Stomach (tissue), 9 donors: ENCODE data around the gene UGT1A10. TPM values are rescaled to one million over a fixed set of nuclear protein-coding genes. Genes with fewer than 3 reads are reported as not detected.

ENCODE experiments used
- DNase-seq, 2 donors: peaks; one replicate each; pipeline versions ENCODE4 v3.0.0 to v3.0.0-alpha.2; 2013 to 2019
- H3K27ac ChIP-seq, 5 donors: fragments of 200-600 bp in 4 of 5; sonication (generic) in 4 of 5; one replicate each; pipeline ENCODE4 v1.5.1; 2013 to 2019; ENCODE audit warnings: mild to moderate bottlenecking in 1 of 5, moderate library complexity in 1 of 5
- H3K27me3 ChIP-seq, 3 donors: fragments of 200-600 bp; sonication (generic); one replicate each; pipeline ENCODE4 v1.5.1; 2017 to 2019; ENCODE audit warnings: mixed run types in 1 of 3
- H3K36me3 ChIP-seq, 4 donors: fragments of 200-600 bp; sonication (generic); 1 replicate in 3 of 4; 2 replicates in 1 of 4; pipeline ENCODE4 v1.5.1; 2016 to 2019
- H3K4me1 ChIP-seq, 4 donors: fragments of 200-600 bp; sonication (generic); one replicate each; pipeline ENCODE4 v1.5.1; 2016 to 2019
- H3K4me3 ChIP-seq, 4 donors: fragments of 200-600 bp; sonication (generic) in 3 of 4; one replicate each; pipeline ENCODE4 v1.5.1; 2016 to 2019; ENCODE audit warnings: mild to moderate bottlenecking in 1 of 4
- H3K9me3 ChIP-seq, 4 donors: fragments of 200-600 bp; sonication (generic); one replicate each; pipeline ENCODE4 v1.5.1; 2016 to 2019
- CTCF ChIP-seq, 7 experiments: fragments of 450-650 bp in 4 of 7; fragments of 200-600 bp in 3 of 7; sonication (generic) in 3 of 7; IDR thresholded peaks; one replicate each; pipeline ENCODE4 v1.5.1; 2016 to 2019; ENCODE audit warnings: antibody characterized with exemption in 7 of 7, control low read depth in 2 of 7, mild to moderate bottlenecking in 1 of 7
- EP300 ChIP-seq: sonication (generic); formaldehyde crosslinking; IDR thresholded peaks from one replicate; pipeline ENCODE4 v1.6.1; 2017; ENCODE audit warnings: antibody characterized with exemption
- POLR2A ChIP-seq, 4 donors: fragments of 450-650 bp; IDR thresholded peaks; one replicate each; pipeline ENCODE4 v1.6.1; 2016; ENCODE audit warnings: antibody characterized with exemption in 4 of 4, control low read depth in 2 of 4, mild to moderate bottlenecking in 1 of 4, moderate library complexity in 1 of 4
- POLR2AphosphoS5 ChIP-seq, 3 donors: sonication (generic); formaldehyde crosslinking; IDR thresholded peaks; one replicate each; pipeline ENCODE4 v1.6.1; 2016; ENCODE audit warnings: antibody characterized with exemption in 3 of 3
- WGBS, 5 donors: extraction: QIAGEN DNeasy Blood & Tissue Kit in 3 of 5; methylation state at CpG; one replicate each; pipeline versions ENCODE4 v1.1.5 to v1.1.7; 2013 to 2018; 5-methylcytosine and 5-hydroxymethylcytosine counted together
- intact Hi-C: fragments of 100-400 bp; cut with DNase I; formaldehyde crosslinking; loops from one replicate; pipeline ENCODE4 v1.15.1; 2023; ENCODE audit warnings: low total_unique reads
- polyA plus RNA-seq, 3 donors: library from polyadenylated mRNA; stranded (reverse); fragments of 200-250 nt; gene quantifications; one replicate each; pipeline ENCODE4 v1.2.3, GENCODE V29; 2013
- total RNA-seq, 5 donors: library from RNA; depleted of rRNA; stranded (reverse); fragments of >200 nt; gene quantifications; one replicate each; pipeline versions ENCODE4 v1.1.0 to v1.2.3, GENCODE V29; 2014 to 2016
- donor health status: healthy with polysubstance abuse.
- donor health status: Bipolar disorder and iron deficiency.
- donor health status: healthy.

Gene UGT1A10
- total and polyA plus RNA-seq, 8 donors, result 0.45 to 32.7 (median 2.2) TPM; not detected in 1

DNA sequence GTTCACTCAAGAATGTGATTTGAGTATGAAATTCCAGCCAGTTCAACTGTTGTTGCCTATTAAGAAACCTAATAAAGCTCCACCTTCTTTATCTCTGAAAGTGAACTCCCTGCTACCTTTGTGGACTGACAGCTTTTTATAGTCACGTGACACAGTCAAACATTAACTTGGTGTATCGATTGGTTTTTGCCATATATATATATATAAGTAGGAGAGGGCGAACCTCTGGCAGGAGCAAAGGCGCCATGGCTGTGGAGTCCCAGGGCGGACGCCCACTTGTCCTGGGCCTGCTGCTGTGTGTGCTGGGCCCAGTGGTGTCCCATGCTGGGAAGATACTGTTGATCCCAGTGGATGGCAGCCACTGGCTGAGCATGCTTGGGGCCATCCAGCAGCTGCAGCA is 123.8 kb downstream of the UGT1A10 start, which contains the start of gene UGT1A1:
Gene UGT1A1 (plus strand): TSS at position 228 of the 400 bp plus-strand sequence. CDS start 18 bp downstream, at position 246.
- no peaks in the 10 kb centered on the region for H3K36me3 ChIP-seq
- H3K9me3 ChIP-seq, result no peaks in the 10 kb centered on the region
- H3K4me3 ChIP-seq, result no peak within 1 kb of the TSS
- intact Hi-C loops, result no loop called here
- H3K27ac ChIP-seq, result no peak within 1 kb of the TSS
- no peaks in the 10 kb centered on the region for H3K27me3 ChIP-seq
- no peak for TF ChIP-seq POLR2AphosphoS5 (IDR thresholded peaks at IDR 0.05)
- no peak for TF ChIP-seq POLR2A (IDR thresholded peaks at IDR 0.05)
- no peak for TF ChIP-seq CTCF (IDR thresholded peaks at IDR 0.05)
- TF ChIP-seq EP300, result no peak
- peaks cover 0 to 5% (median 0%) of the 10 kb centered on the region in 4 donors for H3K4me1 ChIP-seq
- 72 to 80% (median 77%) methylated on average over 6 of the region's 6 CpGs for WGBS, 5 donors
- peak in 1 of 2 donors; percentile 36 for DNase-seq

DNA sequence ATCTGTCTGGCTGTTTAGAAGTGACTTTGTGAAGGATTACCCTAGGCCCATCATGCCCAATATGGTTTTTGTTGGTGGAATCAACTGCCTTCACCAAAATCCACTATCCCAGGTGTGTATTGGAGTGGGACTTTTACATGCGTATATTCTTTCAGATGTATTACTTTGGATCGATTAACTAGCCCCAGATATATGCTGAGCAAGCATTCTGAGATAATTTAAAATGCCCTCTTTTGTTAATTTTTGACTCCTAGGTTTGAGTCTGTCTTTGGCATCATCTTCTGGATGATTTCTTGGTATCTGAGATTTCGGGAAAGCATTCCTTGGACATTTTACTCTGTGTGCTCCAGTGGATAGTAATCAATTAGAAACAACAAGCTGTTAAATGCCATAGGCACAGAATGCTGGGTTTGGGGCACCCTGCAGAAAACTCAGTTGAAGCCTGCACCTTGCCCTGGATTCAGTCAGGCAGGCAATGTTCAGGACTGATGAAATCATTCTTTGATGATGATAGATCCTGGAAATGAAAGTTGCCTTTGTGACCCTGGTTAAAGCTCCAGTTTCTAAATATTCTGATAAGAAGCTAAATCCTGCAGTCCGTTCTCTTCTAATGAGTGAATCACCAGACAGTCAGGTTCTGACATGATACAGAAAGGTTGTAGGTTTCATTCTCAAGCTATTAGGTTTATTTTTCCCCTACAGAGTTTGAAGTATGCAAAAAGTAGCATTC is 125.0 kb downstream of the UGT1A10 start:
- no peaks in the 10 kb centered on the region for H3K36me3 ChIP-seq
- no peak overlapping the region for H3K27ac ChIP-seq
- H3K27me3 ChIP-seq, result no peaks in the 10 kb centered on the region
- H3K9me3 ChIP-seq, result no peaks in the 10 kb centered on the region
- H3K4me3 ChIP-seq, result no peak overlapping the region
- TF ChIP-seq POLR2AphosphoS5 (IDR thresholded peaks at IDR 0.05), result no peak
- no peak for TF ChIP-seq CTCF (IDR thresholded peaks at IDR 0.05)
- intact Hi-C loops, result no loop called here
- WGBS, 5 donors, result 76 to 91% (median 87%) methylated on average over 4 of the region's 4 CpGs
- DNase-seq, result no peak
- H3K4me1 ChIP-seq, result peaks cover 0 to 5% (median 0%) of the 10 kb centered on the region in 4 donors

GRCh38 chr2:233764264-233764663 is 128.0 kb downstream of the UGT1A10 start:
- no peak overlapping the region for H3K4me3 ChIP-seq

GRCh38 chr2:233764761-233765160 is 128.5 kb downstream of the UGT1A10 start:
- TF ChIP-seq POLR2AphosphoS5 (IDR thresholded peaks at IDR 0.05) (no peak), CTCF (IDR thresholded peaks at IDR 0.05) (no peak), EP300 (no peak), POLR2A (IDR thresholded peaks at IDR 0.05) (no peak)
- no peak overlapping the region for H3K27ac ChIP-seq
- no peaks in the 10 kb centered on the region for H3K9me3 ChIP-seq
- no peaks in the 10 kb centered on the region for H3K27me3 ChIP-seq
- whole genome bisulfite sequencing, 5 donors, result 62 to 66% (median 63%) methylated on average over 3 of the region's 3 CpGs
- intact Hi-C loops, result no loop called here
- no peak for DNase-seq
- H3K36me3 ChIP-seq, result peaks cover 0 to 7% (median 2%) of the 10 kb centered on the region in 4 donors
- H3K4me1 ChIP-seq, result no peaks in the 10 kb centered on the region
- H3K4me3 ChIP-seq, result no peak overlapping the region

More at GRCh38 chr2:233764264-233764663, 128.0 kb downstream of the UGT1A10 start:
- TF ChIP-seq POLR2AphosphoS5 (IDR thresholded peaks at IDR 0.05) (no peak), POLR2A (IDR thresholded peaks at IDR 0.05) (no peak), CTCF (IDR thresholded peaks at IDR 0.05) (no peak), EP300 (no peak)
- intact Hi-C loops, result no loop called here
- no peak for DNase-seq
- H3K27ac ChIP-seq, result no peak overlapping the region
- H3K27me3 ChIP-seq, result no peaks in the 10 kb centered on the region
- no peaks in the 10 kb centered on the region for H3K9me3 ChIP-seq
- H3K4me1 ChIP-seq, result no peaks in the 10 kb centered on the region
- WGBS, 5 donors, result 55 to 74% (median 70%) methylated on average over 7 of the region's 7 CpGs
- peaks cover 0 to 2% (median under 1%) of the 10 kb centered on the region in 4 donors for H3K36me3 ChIP-seq
